WTC11 (cell line): ENCODE results near the gene SVEP1.

Source experiments
- E2F1 ChIP-seq: sonication (generic); formaldehyde crosslinking; IDR thresholded peaks from 2 replicates; pipeline ENCODE4 v1.8.0; 2022; ENCODE audit warnings: mild to moderate bottlenecking, missing genetic modification reagents
- FOXP1 ChIP-seq: sonication (generic); formaldehyde crosslinking; IDR thresholded peaks from 2 replicates; pipeline ENCODE4 v1.8.0; 2022; ENCODE audit warnings: missing genetic modification reagents, mild to moderate bottlenecking, moderate library complexity, borderline replicate concordance

- no peak for TF ChIP-seq FOXP1 (CRISPR knock-in tag)
- no peak for TF ChIP-seq E2F1 (CRISPR knock-in tag)
These were observed 33.8 kb downstream of the SVEP1 start for GRCh38 chr9:110545705-110546104.
